ENCODE measurements around the gene RAB40B. TPM values are rescaled to one million over a fixed set of nuclear protein-coding genes. Genes with fewer than 3 reads are reported as not detected.

RAB40B gene
- total RNA-seq, 2 experiments from 2014 or later: 1.6 to 2.0 TPM

GRCh38 chr17:82647593-82648164 is 50.8 kb downstream of the RAB40B start:
- POLR2A ChIA-PET: no interaction called here
- Mint-ChIP-seq H3K27ac (peak overlapping the region; percentile 69), H3K27me3 (no peaks in the 10 kb centered on the region), H3K36me3 (ENCODE audit: low read depth) (peaks cover 26% of the 10 kb centered on the region), H3K4me1 (ENCODE audit: low read depth) (peaks cover 32% of the 10 kb centered on the region), H3K4me3 (peak overlapping the region; percentile 87), H3K9me3 (no peaks in the 10 kb centered on the region)
- H3K9me3 ChIP-seq (ENCODE audit: control insufficient read depth in 1 of 2, insufficient read depth in 1 of 2, low read length in 2 of 2): no peaks in the 10 kb centered on the region
- no peaks in the 10 kb centered on the region for H3K27me3 ChIP-seq (ENCODE audit: control insufficient read depth in 1 of 2, insufficient read depth in 2 of 2, low read length in 2 of 2)
- peak overlapping the region; percentile 77 for H3K4me3 ChIP-seq (ENCODE audit: low read length)
- H3K36me3 ChIP-seq (ENCODE audit: insufficient read depth, low read length): peaks cover 18% of the 10 kb centered on the region
- DNase-seq: peak; percentile 8 to 83 (median 35)
- ATAC-seq (ENCODE audit: poor library complexity): peak; percentile 25
- H3K27ac ChIP-seq (ENCODE audit: low read depth in 1 of 2, low read length in 2 of 2): peak overlapping the region; percentile 78 to 80
- peaks cover 36% of the 10 kb centered on the region for H3K4me1 ChIP-seq (ENCODE audit: insufficient read depth, low read length)
- intact Hi-C loops (cut with DNase I, micrococcal nuclease): loop anchor here (1.0 to 5.0 kb wide), 6 partner anchors 51 to 195 kb away; partner anchors contain the start of genes CYBC1 (in 1 of the 2), FN3KRP (in 1 of the 2) and RAB40B (in 1 of the 2)
- TF ChIP-seq CTCF (IDR thresholded peaks at IDR 0.05): no peak
- CTCF ChIA-PET: interaction anchor here (0.7 to 1.4 kb wide), 2 partner anchors 105 to 617 kb away, joined by 3 to 4 read pairs; no protein-coding TSS in a partner anchor

GRCh38 chr17:82645516-82645915 is 53.0 kb downstream of the RAB40B start:
- POLR2A ChIA-PET: no interaction called here

GRCh38 chr17:82644148-82644547 is 54.4 kb downstream of the RAB40B start:
- intact Hi-C loops (cut with DNase I, micrococcal nuclease): no loop called here
- ChIA-PET POLR2A (no interaction called here), CTCF (no interaction called here)
- TF ChIP-seq CTCF (IDR thresholded peaks at IDR 0.05): no peak
- peak overlapping the region; percentile 51 for H3K4me3 Mint-ChIP-seq
- ATAC-seq (ENCODE audit: poor library complexity) (no peak), DNase-seq (no peak)
- Histone ChIP-seq H3K27me3 (ENCODE audit: control insufficient read depth in 1 of 2, insufficient read depth in 2 of 2, low read length in 2 of 2) (no peaks in the 10 kb centered on the region), H3K4me1 (ENCODE audit: insufficient read depth, low read length) (peaks cover 49% of the 10 kb centered on the region), H3K36me3 (ENCODE audit: insufficient read depth, low read length) (peaks cover 50% of the 10 kb centered on the region), H3K27ac (ENCODE audit: low read depth in 1 of 2, low read length in 2 of 2) (no peak overlapping the region), H3K4me3 (ENCODE audit: low read length) (no peak overlapping the region), H3K9me3 (ENCODE audit: control insufficient read depth in 1 of 2, insufficient read depth in 1 of 2, low read length in 2 of 2) (no peaks in the 10 kb centered on the region)
- H3K27ac Mint-ChIP-seq: no peak overlapping the region
- H3K36me3 Mint-ChIP-seq (ENCODE audit: low read depth): peaks cover 57% of the 10 kb centered on the region
- no peaks in the 10 kb centered on the region for H3K27me3 Mint-ChIP-seq
- H3K4me1 Mint-ChIP-seq (ENCODE audit: low read depth): peaks cover 35% of the 10 kb centered on the region
- no peaks in the 10 kb centered on the region for H3K9me3 Mint-ChIP-seq

More at GRCh38 chr17:82645516-82645915, 53.0 kb downstream of the RAB40B start:
- Mint-ChIP-seq H3K9me3 (no peaks in the 10 kb centered on the region), H3K4me1 (ENCODE audit: low read depth) (peaks cover 35% of the 10 kb centered on the region), H3K36me3 (ENCODE audit: low read depth) (peaks cover 46% of the 10 kb centered on the region), H3K4me3 (peak overlapping the region; percentile 87), H3K27me3 (no peaks in the 10 kb centered on the region), H3K27ac (no peak overlapping the region)
- no peak for ATAC-seq (ENCODE audit: poor library complexity)
- no peak overlapping the region for H3K4me3 ChIP-seq (ENCODE audit: low read length)
- H3K36me3 ChIP-seq (ENCODE audit: insufficient read depth, low read length): peaks cover 38% of the 10 kb centered on the region
- intact Hi-C loops (cut with DNase I, micrococcal nuclease): loop anchor here (5.0 kb wide), 3 partner anchors 53 to 193 kb away; partner anchors contain the start of genes CYBC1 (in 1 of the 2) and FN3KRP (in 1 of the 2)
- H3K4me1 ChIP-seq (ENCODE audit: insufficient read depth, low read length): peaks cover 41% of the 10 kb centered on the region
- TF ChIP-seq CTCF (IDR thresholded peaks at IDR 0.05): no peak
- no peaks in the 10 kb centered on the region for H3K27me3 ChIP-seq (ENCODE audit: control insufficient read depth in 1 of 2, insufficient read depth in 2 of 2, low read length in 2 of 2)
- CTCF ChIA-PET: no interaction called here
- no peak for DNase-seq
- no peaks in the 10 kb centered on the region for H3K9me3 ChIP-seq (ENCODE audit: control insufficient read depth in 1 of 2, insufficient read depth in 1 of 2, low read length in 2 of 2)
- H3K27ac ChIP-seq (ENCODE audit: low read depth in 1 of 2, low read length in 2 of 2): no peak overlapping the region
